GM10266 (cell line): ENCODE results near the gene KASH5.

Source experiments
- DNase-seq: peaks from one replicate; pipeline ENCODE4 v3.0.0; 2012; ENCODE audit errors: extremely low spot score
- TF ChIP-seq, protein P1 (sequence below): IDR thresholded peaks from 2 replicates; pipeline ENCODE4 v1.5.1; 2012; ENCODE audit warnings: mild to moderate bottlenecking, low read depth; ENCODE audit not compliant: control insufficient read depth, insufficient read depth; ENCODE audit errors: missing control alignments

The KASH5 gene, protein sequence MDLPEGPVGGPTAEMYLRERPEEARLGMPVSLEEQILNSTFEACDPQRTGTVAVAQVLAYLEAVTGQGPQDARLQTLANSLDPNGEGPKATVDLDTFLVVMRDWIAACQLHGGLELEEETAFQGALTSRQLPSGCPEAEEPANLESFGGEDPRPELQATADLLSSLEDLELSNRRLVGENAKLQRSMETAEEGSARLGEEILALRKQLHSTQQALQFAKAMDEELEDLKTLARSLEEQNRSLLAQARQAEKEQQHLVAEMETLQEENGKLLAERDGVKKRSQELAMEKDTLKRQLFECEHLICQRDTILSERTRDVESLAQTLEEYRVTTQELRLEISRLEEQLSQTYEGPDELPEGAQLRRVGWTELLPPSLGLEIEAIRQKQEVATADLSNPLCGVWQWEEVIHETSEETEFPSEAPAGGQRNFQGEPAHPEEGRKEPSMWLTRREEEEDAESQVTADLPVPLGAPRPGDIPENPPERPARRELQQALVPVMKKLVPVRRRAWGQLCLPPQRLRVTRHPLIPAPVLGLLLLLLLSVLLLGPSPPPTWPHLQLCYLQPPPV

DNA sequence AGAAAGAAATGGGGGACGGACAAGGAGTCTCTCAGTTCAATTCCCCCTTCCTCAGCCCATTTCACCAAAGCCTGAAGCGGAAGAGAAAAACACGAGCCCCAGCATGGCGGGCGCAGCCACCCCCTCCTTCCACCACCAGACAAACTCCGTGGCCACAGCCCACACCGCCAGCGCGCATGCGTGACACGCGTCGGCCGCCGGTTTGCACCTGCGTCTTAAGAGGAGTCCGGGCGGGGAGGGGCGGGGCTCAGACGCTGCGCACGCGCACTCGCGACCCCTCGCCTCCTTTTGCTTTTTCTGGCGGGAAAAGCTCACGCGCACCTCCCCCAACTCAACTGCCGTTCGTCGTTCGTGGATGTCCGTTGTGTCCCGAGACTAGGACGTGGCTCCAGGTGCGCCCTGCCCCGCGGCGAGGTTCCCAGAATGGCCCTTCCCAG lies at the start of gene KASH5:
TSS of gene KASH5 (plus strand) at position 314 of the 437 bp plus-strand sequence. CDS start 2,635 bp downstream, outside the sequence.
- TF ChIP-seq, protein P1, sequence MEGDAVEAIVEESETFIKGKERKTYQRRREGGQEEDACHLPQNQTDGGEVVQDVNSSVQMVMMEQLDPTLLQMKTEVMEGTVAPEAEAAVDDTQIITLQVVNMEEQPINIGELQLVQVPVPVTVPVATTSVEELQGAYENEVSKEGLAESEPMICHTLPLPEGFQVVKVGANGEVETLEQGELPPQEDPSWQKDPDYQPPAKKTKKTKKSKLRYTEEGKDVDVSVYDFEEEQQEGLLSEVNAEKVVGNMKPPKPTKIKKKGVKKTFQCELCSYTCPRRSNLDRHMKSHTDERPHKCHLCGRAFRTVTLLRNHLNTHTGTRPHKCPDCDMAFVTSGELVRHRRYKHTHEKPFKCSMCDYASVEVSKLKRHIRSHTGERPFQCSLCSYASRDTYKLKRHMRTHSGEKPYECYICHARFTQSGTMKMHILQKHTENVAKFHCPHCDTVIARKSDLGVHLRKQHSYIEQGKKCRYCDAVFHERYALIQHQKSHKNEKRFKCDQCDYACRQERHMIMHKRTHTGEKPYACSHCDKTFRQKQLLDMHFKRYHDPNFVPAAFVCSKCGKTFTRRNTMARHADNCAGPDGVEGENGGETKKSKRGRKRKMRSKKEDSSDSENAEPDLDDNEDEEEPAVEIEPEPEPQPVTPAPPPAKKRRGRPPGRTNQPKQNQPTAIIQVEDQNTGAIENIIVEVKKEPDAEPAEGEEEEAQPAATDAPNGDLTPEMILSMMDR: no peak
- peak; percentile 89 for DNase-seq

DNA sequence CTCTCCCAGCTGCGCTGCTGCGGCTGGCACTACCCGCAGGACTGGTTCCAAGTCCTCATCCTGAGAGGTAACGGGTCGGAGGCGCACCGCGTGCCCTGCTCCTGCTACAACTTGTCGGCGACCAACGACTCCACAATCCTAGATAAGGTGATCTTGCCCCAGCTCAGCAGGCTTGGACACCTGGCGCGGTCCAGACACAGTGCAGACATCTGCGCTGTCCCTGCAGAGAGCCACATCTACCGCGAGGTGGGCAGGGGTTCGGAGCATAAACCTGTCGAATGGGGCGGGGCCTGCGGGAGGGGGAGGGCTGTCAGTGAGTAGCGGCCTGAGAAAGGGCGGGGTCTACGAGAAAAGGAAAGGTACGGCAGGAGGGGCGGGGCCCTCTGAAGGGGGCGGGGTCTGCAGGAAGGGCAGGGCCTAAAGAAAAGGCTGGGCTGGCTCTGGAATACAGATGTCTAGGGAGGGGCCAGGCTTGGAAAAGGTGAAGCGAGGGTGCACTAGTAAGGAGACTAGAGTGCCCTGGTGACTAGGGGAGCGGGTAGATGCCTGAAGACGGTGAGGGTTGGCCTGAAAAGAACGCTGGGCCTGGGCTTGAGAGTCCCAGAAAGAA lies 49.3 kb upstream of the KASH5 start:
- TF ChIP-seq, protein P1: no peak
- DNase-seq: no peak

DNA sequence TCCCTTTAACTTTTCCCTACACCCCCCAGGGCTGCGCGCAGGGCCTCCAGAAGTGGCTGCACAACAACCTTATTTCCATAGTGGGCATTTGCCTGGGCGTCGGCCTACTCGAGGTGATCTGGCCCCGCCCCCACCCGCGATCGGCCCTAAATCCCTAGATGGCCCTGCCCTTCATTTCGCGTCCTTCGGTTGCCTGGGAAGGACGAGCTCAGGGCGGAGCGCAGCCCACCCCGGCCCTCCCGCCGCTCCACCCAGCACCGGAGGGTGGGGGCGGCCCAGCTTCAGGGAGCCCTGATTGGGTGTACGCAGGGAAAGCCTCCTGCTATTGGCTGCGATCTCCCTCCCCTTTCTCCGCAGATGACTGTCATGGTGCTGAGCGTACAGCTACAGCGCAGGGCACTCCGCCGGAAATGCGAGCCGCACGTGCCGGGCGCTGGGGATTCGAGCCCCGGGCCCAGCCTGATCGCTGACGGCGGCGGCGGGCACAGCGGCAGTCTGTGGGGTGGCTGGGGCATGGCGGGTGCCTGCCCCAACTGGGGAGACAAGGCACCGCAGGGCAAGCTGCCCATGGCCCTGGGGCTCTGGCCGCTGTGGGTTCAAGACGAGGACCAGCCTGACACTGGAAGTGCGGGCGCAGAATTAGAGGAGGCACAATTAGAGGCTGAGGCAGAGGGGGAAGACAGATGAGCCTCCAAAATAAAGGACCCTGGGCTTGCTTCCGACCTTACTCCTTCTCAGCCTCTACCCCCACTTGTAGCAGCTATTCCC lies 48.6 kb upstream of the KASH5 start:
- no peak for DNase-seq

DNA sequence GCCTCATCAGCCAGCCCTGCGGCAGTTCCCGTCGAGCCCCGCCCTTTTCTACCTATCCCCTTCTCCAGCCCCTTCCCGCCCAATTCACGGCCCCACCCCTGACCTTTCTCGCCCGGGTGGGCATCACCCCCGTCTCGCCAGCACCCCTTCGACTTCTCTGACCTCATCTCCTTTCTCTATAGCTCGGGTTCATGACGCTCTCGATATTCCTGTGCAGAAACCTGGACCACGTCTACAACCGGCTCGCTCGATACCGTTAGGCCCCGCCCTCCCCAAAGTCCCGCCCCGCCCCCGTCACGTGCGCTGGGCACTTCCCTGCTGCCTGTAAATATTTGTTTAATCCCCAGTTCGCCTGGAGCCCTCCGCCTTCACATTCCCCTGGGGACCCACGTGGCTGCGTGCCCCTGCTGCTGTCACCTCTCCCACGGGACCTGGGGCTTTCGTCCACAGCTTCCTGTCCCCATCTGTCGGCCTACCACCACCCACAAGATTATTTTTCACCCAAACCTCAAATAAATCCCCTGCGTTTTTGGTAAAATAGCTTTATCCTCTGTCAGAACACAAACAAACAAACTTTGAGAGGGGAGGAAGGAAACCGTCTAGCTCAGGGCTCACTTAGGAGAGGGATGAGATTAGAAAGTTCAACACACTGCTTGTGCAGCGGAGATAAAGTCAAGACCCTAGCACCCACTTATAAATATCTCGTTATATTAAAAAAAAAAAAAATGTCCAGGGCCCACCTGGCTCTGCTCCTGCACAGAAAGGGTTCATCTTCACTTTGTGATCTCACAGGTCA lies 47.8 kb upstream of the KASH5 start:
- peak; percentile 97 for DNase-seq
- TF ChIP-seq, protein P1: no peak

More for the DNA sequence above, 48.6 kb upstream of the KASH5 start:
- TF ChIP-seq, protein P1: no peak

DNA sequence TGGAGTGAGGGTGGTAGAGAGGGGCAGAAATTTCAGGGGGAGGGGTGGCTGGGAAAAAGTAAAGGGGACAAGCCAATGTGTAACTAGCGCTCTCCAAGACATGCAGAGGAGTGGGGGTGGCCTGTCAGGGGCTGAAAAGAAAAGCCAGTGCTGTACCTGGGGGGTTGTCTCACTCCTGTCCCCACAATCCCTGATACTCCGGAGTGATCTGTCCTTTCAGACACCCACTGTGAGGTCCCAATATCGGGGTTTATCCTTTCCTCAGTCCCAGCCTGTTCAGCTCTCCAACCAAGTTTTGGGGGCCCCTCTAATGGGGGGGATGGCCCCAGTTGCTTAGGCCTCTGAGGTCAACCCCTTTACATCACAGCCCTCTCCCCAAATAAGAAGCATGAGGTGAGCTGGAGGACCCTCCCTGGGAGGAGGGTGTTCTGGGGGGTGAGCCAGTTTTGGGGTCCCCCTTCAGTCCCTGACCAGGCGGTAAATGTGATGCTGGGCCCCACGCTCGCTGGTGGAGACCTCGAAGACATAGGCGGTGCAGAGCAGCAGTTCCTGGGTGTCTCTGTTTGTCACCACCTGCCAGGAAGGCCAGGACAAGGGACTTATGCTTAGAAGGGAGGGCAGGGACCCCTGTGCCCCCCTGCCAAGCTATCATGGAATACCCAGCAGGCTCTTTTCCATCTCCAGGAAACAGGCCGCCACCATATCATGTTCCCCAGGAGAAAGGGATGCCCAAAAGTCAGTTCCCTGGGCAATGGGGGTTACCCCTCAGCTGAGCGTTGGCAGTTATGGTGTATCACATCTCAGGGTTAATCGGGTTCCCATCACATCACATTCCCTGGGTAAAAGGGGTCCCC lies 47.0 kb upstream of the KASH5 start:
- TF ChIP-seq, protein P1: no peak
- no peak for DNase-seq

DNA sequence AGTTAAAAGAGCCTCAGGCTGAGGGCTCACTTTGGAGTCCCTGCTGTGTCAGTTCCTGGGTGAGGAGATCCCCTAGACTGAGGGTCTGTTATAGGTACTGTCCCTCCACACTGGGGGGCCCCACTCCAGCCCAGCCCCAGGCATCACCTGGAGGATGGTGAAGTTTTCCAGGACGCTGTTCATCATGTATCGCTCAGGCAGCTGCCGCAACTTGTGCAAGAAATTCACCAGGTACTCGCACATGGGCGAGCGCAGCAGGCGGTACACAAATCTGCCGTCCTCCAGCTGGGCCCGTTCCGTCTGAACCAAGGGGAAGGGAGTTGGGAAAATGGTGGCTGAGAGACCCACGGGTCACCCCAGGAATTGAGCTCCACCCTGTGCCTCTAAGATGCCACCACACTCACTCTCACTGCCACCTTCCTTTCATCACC lies 45.7 kb upstream of the KASH5 start:
- no peak for DNase-seq
- TF ChIP-seq, protein P1: no peak
